Measurements from ENCODE around the gene AKT2.

AKT2 gene

GRCh38 chr19:40216013-40216776, 69.0 kb downstream of the AKT2 start:
- no peak for DNase-seq

- DNase-seq: no peak
Observed at GRCh38 chr19:40214936-40215335, 70.2 kb downstream of the AKT2 start.

- no peak for DNase-seq
Observed at GRCh38 chr19:40213882-40214570, 71.1 kb downstream of the AKT2 start.

GRCh38 chr19:40213251-40213829, 71.8 kb downstream of the AKT2 start:
- no peak for DNase-seq

- DNase-seq: no peak
Observed at GRCh38 chr19:40210889-40211288, 74.3 kb downstream of the AKT2 start.

- no peak for DNase-seq
Observed at GRCh38 chr19:40208602-40209001, 76.5 kb downstream of the AKT2 start.

GRCh38 chr19:40205760-40206159, 79.4 kb downstream of the AKT2 start:
- no peak for DNase-seq

- no peak for DNase-seq
Observed at GRCh38 chr19:40204381-40204780, 80.8 kb downstream of the AKT2 start.

GRCh38 chr19:40200341-40201099, 84.6 kb downstream of the AKT2 start:
- no peak for DNase-seq

GRCh38 chr19:40198272-40198990, 86.7 kb downstream of the AKT2 start:
- no peak for DNase-seq

- no peak for DNase-seq
Observed at GRCh38 chr19:40193587-40193849, 91.6 kb downstream of the AKT2 start.

- DNase-seq: no peak
Observed at GRCh38 chr19:40192758-40193586, 92.2 kb downstream of the AKT2 start.

- DNase-seq: peak; percentile 14
Observed at GRCh38 chr19:40191836-40192646, 93.1 kb downstream of the AKT2 start.

- peak; percentile 84 for DNase-seq
Observed at GRCh38 chr19:40190891-40191835, 94.0 kb downstream of the AKT2 start, which contains the start of gene MAP3K10. MAP3K10 (plus strand) TSS chr19:40191426; CDS start chr19:40192032, 606 bp downstream.

- no peak for DNase-seq
Observed at GRCh38 chr19:40184273-40184672, 100.9 kb downstream of the AKT2 start.

Measured in activated CD4-positive, alpha-beta T cell treated with anti-CD3 and anti-CD28 coated beads, Interleukin-2, amount 50 U/mL, for 16 hours (primary cell).